Bronchial epithelial cell (primary cell): Measurements from ENCODE around the gene SMURF1. TPM values are rescaled to one million over a fixed set of nuclear protein-coding genes. Genes with fewer than 3 reads are reported as not detected.

Source experiments
- DNase-seq: peaks from one replicate; pipeline ENCODE4 v3.0.0-alpha.2; 2010; ENCODE audit warnings: low read depth
- FAIRE-seq: peaks from 2 replicates; lab custom pipeline; 2011; peaks lifted over from hg19 to GRCh38; lab: Jason Lieb, UNC
- H3K27me3 ChIP-seq: 2 replicates; pipeline ENCODE4 v1.5.1; 2011; ENCODE audit warnings: low read length; ENCODE audit not compliant: control insufficient read depth, insufficient read depth
- H3K36me3 ChIP-seq: 2 replicates; pipeline ENCODE4 v1.5.1; 2011; ENCODE audit warnings: low read length; ENCODE audit not compliant: control insufficient read depth, insufficient read depth
- H3K4me3 ChIP-seq: 2 replicates; pipeline ENCODE4 v1.5.1; 2011; ENCODE audit warnings: mild to moderate bottlenecking, low read depth, low read length, control low read depth
- CTCF ChIP-seq: IDR thresholded peaks from 2 replicates; pipeline ENCODE4 v1.5.1; 2011; ENCODE audit warnings: mild to moderate bottlenecking, moderate library complexity, low read length, control low read depth, inconsistent platforms; ENCODE audit not compliant: insufficient read depth, severe bottlenecking
- total RNA-seq: library from RNA; depleted of rRNA; stranded (reverse); fragments of >200 nt; gene quantifications from 2 replicates; pipeline ENCODE4 v1.2.1, GENCODE V29; 2014

SMURF1 gene
- total RNA-seq, 1 donor from 2014 or later, result 42.4 TPM

GRCh38 chr7:99116144-99116543 lies 27.8 kb downstream of the SMURF1 start:
- DNase-seq (no peak), FAIRE-seq (no peak)
- no peak for TF ChIP-seq CTCF
- Histone ChIP-seq H3K36me3 (peaks cover 3% of the 10 kb centered on the region), H3K4me3 (no peak overlapping the region), H3K27me3 (no peaks in the 10 kb centered on the region)

GRCh38 chr7:99115379-99115778 lies 28.5 kb downstream of the SMURF1 start:
- DNase-seq, result no peak
- peaks cover 2% of the 10 kb centered on the region for H3K36me3 ChIP-seq

GRCh38 chr7:99112979-99113378 lies 30.9 kb downstream of the SMURF1 start:
- Histone ChIP-seq H3K4me3 (no peak overlapping the region), H3K36me3 (no peaks in the 10 kb centered on the region), H3K27me3 (no peaks in the 10 kb centered on the region)
- no peak for FAIRE-seq
- DNase-seq, result no peak
- TF ChIP-seq CTCF, result no peak

More at GRCh38 chr7:99115379-99115778, 28.5 kb downstream of the SMURF1 start:
- no peak overlapping the region for H3K4me3 ChIP-seq
- no peak for TF ChIP-seq CTCF
- no peaks in the 10 kb centered on the region for H3K27me3 ChIP-seq
- FAIRE-seq, result no peak

DNA sequence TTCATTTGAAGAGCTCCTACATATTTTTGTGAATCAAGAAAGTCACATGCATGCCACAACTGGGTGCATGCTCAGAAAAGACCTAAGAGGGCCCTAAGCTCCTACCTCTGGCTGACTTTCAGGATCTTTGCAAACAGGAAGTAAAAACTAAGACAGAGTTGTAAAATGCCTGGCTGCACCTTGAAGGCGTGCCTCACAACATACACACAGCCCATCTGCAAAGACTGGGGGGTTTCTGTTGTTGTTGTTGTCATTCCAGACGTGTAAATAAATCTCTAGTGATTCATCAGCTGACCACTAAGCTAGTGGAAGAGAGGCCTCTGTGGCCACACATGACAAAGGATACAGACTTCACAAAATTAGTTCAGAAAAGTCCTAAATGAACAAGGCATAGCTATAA lies 31.8 kb downstream of the SMURF1 start:
- no peak for DNase-seq
- TF ChIP-seq CTCF, result no peak
- Histone ChIP-seq H3K36me3 (no peaks in the 10 kb centered on the region), H3K4me3 (no peak overlapping the region), H3K27me3 (no peaks in the 10 kb centered on the region)
- no peak for FAIRE-seq

GRCh38 chr7:99111591-99111990 lies 32.3 kb downstream of the SMURF1 start:
- no peak overlapping the region for H3K4me3 ChIP-seq
- H3K36me3 ChIP-seq, result no peaks in the 10 kb centered on the region
- no peak for FAIRE-seq
- no peak for TF ChIP-seq CTCF
- H3K27me3 ChIP-seq, result no peaks in the 10 kb centered on the region
- DNase-seq, result no peak
